ENCODE results near the gene NCK2. TPM values are rescaled to one million over a fixed set of nuclear protein-coding genes. Genes with fewer than 3 reads are reported as not detected.

The NCK2 gene
- total and polyA plus RNA-seq, 9 of the 15 experiments (the other 6 are each of a cell fraction or from before 2014, with no cell fraction given), result 0.90 to 27.9 (median 15.9) TPM

- intact Hi-C loops (cut with micrococcal nuclease), result no loop called here
- FAIRE-seq, result no peak
- 79% methylated on average over 4 of the region's 12 CpGs for WGBS (ENCODE audit: insufficient coverage, low coverage, missing lambda C conversion rate)
- no peak overlapping the region for H3K9ac ChIP-seq (ENCODE audit: insufficient read depth in 1 of 2, low read depth in 2 of 2, low read length in 2 of 2)
- H3K36me3 ChIP-seq (ENCODE audit: control insufficient read depth, insufficient read depth, low read length), result no peaks in the 10 kb centered on the region
- H3K79me2 ChIP-seq (ENCODE audit: control insufficient read depth, insufficient read depth, low read length), result no peaks in the 10 kb centered on the region
- H4K20me1 ChIP-seq (replicated peaks; ENCODE audit: control insufficient read depth, insufficient read depth, low read length), result no peaks in the 10 kb centered on the region; the same call in 1 of the 2 replicates
- H3K27ac ChIP-seq (ENCODE audit: extremely low read depth, low read depth, low read length), result no peak overlapping the region
- H3K4me2 ChIP-seq (ENCODE audit: insufficient read depth, low read length), result no peak overlapping the region
- H3K4me3 ChIP-seq, result no peak overlapping the region
- ChIA-PET CTCF (ENCODE audit: low intra/inter-chr PET ratio) (no interaction called here), POLR2A (interaction anchor here (0.7 kb wide), 1 partner anchor 435 kb away, joined by 3 read pairs; no protein-coding TSS in a partner anchor)
- no peaks in the 10 kb centered on the region for H3K27me3 ChIP-seq (ENCODE audit: control insufficient read depth in 2 of 2, insufficient read depth in 2 of 2, low read length in 2 of 2)
- no peaks in the 10 kb centered on the region for H3K9me3 ChIP-seq (replicated peaks; ENCODE audit: control insufficient read depth, insufficient read depth, low read depth, low read length)
- H3K9me1 ChIP-seq (ENCODE audit: control insufficient read depth, insufficient read depth, low read length), result no peaks in the 10 kb centered on the region
- BruUV-seq (replicated peaks), result no TSS peak
- no peak for DNase-seq (ENCODE audit: extremely low read depth in 1 of 4, low spot score in 3 of 4)
- H2AFZ ChIP-seq (ENCODE audit: low read depth, low read length), result no peak overlapping the region
- H3K4me1 ChIP-seq (replicated peaks in 1 of 2; ENCODE audit: control insufficient read depth in 2 of 2, insufficient read depth in 2 of 2, low read length in 2 of 2), result peaks cover 0 to 5% of the 10 kb centered on the region in 2 experiments; a peak in 2 of 5 replicates
- in situ Hi-C loops (cut with MboI), result no loop called here
- no peak for ATAC-seq
- TF ChIP-seq, protein P1, sequence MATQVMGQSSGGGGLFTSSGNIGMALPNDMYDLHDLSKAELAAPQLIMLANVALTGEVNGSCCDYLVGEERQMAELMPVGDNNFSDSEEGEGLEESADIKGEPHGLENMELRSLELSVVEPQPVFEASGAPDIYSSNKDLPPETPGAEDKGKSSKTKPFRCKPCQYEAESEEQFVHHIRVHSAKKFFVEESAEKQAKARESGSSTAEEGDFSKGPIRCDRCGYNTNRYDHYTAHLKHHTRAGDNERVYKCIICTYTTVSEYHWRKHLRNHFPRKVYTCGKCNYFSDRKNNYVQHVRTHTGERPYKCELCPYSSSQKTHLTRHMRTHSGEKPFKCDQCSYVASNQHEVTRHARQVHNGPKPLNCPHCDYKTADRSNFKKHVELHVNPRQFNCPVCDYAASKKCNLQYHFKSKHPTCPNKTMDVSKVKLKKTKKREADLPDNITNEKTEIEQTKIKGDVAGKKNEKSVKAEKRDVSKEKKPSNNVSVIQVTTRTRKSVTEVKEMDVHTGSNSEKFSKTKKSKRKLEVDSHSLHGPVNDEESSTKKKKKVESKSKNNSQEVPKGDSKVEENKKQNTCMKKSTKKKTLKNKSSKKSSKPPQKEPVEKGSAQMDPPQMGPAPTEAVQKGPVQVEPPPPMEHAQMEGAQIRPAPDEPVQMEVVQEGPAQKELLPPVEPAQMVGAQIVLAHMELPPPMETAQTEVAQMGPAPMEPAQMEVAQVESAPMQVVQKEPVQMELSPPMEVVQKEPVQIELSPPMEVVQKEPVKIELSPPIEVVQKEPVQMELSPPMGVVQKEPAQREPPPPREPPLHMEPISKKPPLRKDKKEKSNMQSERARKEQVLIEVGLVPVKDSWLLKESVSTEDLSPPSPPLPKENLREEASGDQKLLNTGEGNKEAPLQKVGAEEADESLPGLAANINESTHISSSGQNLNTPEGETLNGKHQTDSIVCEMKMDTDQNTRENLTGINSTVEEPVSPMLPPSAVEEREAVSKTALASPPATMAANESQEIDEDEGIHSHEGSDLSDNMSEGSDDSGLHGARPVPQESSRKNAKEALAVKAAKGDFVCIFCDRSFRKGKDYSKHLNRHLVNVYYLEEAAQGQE (IDR thresholded peaks at IDR 0.05; ENCODE audit: borderline replicate concordance), result no peak
- TF ChIP-seq, protein P1 (CRISPR knock-in tag; IDR thresholded peaks at IDR 0.05; ENCODE audit: low read depth), result no peak
- TF ChIP-seq PHF8 (IDR thresholded peaks at IDR 0.05; ENCODE audit: borderline replicate concordance, low read length) (no peak), HSF4 (CRISPR knock-in tag; IDR thresholded peaks at IDR 0.05; ENCODE audit: borderline replicate concordance) (no peak), XRCC5 (IDR thresholded peaks at IDR 0.05; ENCODE audit: low read depth, low read length) (no peak), GTF2B (IDR thresholded peaks at IDR 0.05; ENCODE audit: extremely low read depth, insufficient read length) (no peak), KHSRP (IDR thresholded peaks at IDR 0.05) (no peak), CBFA2T3 (IDR thresholded peaks at IDR 0.05) (no peak), NR3C1 (CRISPR knock-in tag; IDR thresholded peaks at IDR 0.05) (no peak), TBP (optimal IDR thresholded peaks at IDR 0.05; ENCODE audit: low read depth, low read length) (no peak)
Measured at GRCh38 chr2:105760639-105761337, 16.1 kb downstream of the NCK2 start.

Measured in K562 (cell line).